Neural crest cell (in vitro differentiated cells): ENCODE measurements around the gene FCRL5. TPM values are rescaled to one million over a fixed set of nuclear protein-coding genes. Genes with fewer than 3 reads are reported as not detected.

ENCODE experiments used
- DNase-seq: peaks from one replicate; pipeline ENCODE4 v3.0.0; 2021; ENCODE audit warnings: low read depth, mixed read lengths, low spot score
- H3K27ac Mint-ChIP-seq: one replicate; pipeline ENCODE4 v1.8.0; 2021; ENCODE audit warnings: mild to moderate bottlenecking, mixed read lengths; ENCODE audit not compliant: unreplicated experiment
- H3K27me3 Mint-ChIP-seq: 2 replicates; pipeline ENCODE4 v1.8.0; 2021; ENCODE audit warnings: low read depth, mild to moderate bottlenecking, mixed read lengths
- H3K36me3 Mint-ChIP-seq: 2 replicates; pipeline ENCODE4 v1.8.0; 2021; ENCODE audit warnings: low read depth, mild to moderate bottlenecking, mixed read lengths
- H3K4me1 Mint-ChIP-seq: 2 replicates; pipeline ENCODE4 v1.8.0; 2021; ENCODE audit warnings: mixed read lengths
- H3K4me3 Mint-ChIP-seq: one replicate; pipeline ENCODE4 v1.8.0; 2021; ENCODE audit warnings: mild to moderate bottlenecking, mixed read lengths
- H3K9me3 Mint-ChIP-seq: 2 replicates; pipeline ENCODE4 v1.8.0; 2021; ENCODE audit warnings: mixed read lengths
- total RNA-seq: library from RNA; stranded (reverse); gene quantifications from 2 replicates; pipeline ENCODE4 v1.2.1, GENCODE V29; 2021
- TF ChIP-seq, protein P1 (sequence below): fragments of 200-600 bp; sonication (generic); conservative IDR thresholded peaks from 2 replicates; pipeline ENCODE4 v1.5.0; 2021; ENCODE audit warnings: antibody characterized with exemption, mild to moderate bottlenecking

FCRL5 gene
- total RNA-seq, 1 donor from 2014 or later = not detected

DNA sequence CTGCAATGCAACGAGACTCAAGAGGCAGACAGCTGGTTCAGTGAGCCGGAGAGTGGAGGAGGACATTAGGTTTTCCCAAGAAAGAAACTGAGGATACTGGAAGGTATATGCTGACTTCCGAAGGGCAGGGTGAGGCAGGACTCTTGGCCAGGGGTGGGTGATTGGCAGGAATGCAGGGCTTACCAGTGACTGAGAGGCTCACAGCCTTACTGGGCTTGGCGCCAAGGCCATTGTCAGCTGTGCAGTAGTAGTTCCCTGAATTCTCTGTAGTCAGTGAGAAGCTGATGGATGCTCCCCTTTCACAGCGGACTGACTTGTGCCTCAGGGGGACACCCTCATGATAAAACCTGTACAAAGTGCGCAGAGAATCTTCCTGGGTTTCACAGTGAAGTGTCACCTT is 9.6 kb downstream of the FCRL5 start:
- no peak for DNase-seq
- no peaks in the 10 kb centered on the region for H3K9me3 Mint-ChIP-seq
- TF ChIP-seq, protein P1, sequence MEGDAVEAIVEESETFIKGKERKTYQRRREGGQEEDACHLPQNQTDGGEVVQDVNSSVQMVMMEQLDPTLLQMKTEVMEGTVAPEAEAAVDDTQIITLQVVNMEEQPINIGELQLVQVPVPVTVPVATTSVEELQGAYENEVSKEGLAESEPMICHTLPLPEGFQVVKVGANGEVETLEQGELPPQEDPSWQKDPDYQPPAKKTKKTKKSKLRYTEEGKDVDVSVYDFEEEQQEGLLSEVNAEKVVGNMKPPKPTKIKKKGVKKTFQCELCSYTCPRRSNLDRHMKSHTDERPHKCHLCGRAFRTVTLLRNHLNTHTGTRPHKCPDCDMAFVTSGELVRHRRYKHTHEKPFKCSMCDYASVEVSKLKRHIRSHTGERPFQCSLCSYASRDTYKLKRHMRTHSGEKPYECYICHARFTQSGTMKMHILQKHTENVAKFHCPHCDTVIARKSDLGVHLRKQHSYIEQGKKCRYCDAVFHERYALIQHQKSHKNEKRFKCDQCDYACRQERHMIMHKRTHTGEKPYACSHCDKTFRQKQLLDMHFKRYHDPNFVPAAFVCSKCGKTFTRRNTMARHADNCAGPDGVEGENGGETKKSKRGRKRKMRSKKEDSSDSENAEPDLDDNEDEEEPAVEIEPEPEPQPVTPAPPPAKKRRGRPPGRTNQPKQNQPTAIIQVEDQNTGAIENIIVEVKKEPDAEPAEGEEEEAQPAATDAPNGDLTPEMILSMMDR = no peak
- no peaks in the 10 kb centered on the region for H3K36me3 Mint-ChIP-seq
- no peak overlapping the region for H3K4me3 Mint-ChIP-seq
- H3K4me1 Mint-ChIP-seq = no peaks in the 10 kb centered on the region
- H3K27ac Mint-ChIP-seq = no peak overlapping the region
- peaks cover 60% of the 10 kb centered on the region for H3K27me3 Mint-ChIP-seq

DNA sequence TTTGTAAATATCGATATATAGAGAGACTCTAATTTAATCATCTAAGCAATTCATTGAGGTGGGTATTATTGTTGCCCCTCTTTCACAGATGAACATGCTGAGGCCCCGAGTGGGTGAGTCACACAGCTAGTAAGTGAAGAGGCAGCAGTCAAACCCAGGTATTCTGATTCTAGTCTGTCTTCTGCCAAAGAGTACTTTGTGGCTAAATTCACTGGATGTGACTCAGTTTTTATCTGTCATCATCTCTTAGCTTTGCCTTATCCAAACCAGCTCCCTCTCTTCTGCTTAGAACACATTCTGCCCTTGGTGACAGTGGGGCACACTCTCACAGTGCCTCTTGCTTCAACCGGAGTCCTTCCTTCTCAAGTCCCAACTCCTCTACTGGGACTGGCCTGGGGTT is 11.5 kb downstream of the FCRL5 start:
- Mint-ChIP-seq H3K4me3 (no peak overlapping the region), H3K36me3 (no peaks in the 10 kb centered on the region), H3K9me3 (no peaks in the 10 kb centered on the region), H3K27ac (no peak overlapping the region), H3K27me3 (peaks cover 62% of the 10 kb centered on the region), H3K4me1 (no peaks in the 10 kb centered on the region)
- no peak for DNase-seq
- TF ChIP-seq, protein P1 = no peak

DNA sequence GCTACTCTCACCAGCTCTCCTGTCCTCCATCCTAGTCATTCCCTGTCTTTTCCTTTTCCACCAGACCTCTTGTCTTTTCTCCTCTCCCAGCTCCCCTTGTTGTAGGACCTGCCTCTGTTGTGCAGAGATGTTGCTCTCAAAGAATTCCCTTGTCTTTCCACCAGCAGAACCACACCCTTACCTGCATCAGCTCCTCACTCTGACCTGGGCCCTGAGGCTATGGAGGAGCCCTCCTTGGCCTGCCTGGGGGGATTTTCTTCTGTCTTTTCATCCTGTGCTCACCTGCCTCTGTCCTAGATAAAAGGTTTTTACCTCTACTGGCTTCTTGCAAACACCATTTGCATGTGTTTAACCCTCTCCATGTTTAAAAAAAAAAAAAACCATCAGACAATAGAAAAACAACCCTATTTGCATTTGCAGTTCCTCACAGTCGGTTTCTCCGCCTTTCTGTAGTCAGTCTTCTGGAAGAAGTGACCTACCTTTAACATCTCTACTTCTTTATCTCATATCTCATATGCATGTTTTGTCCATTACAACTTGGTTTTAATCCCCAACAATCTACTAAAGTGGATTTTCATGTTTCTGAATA is 12.1 kb downstream of the FCRL5 start:
- TF ChIP-seq, protein P1 = no peak
- H3K4me1 Mint-ChIP-seq = no peaks in the 10 kb centered on the region
- H3K9me3 Mint-ChIP-seq = no peaks in the 10 kb centered on the region
- DNase-seq = no peak
- H3K4me3 Mint-ChIP-seq = no peak overlapping the region
- H3K36me3 Mint-ChIP-seq = no peaks in the 10 kb centered on the region
- no peak overlapping the region for H3K27ac Mint-ChIP-seq
- peaks cover 63% of the 10 kb centered on the region for H3K27me3 Mint-ChIP-seq

DNA sequence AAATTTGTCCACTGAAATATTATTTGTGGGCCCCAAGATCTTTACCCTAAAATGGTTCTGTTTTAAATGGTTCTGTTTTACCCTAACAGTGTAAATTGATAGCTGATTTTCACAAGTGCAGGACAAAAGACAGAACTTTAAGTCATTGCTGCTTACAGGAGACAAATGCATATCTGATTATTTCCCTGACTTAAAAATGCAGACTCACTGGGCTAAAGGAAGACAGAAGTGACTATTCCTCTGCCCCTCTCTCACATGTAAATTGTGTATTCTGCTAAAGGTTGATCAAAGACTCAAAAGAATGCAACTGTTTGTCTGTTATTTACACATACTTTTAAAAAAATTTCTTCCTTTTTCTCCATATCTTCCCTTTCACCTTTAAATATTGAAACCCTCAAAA is 12.7 kb downstream of the FCRL5 start:
- Mint-ChIP-seq H3K27ac (no peak overlapping the region), H3K27me3 (peaks cover 66% of the 10 kb centered on the region), H3K4me3 (no peak overlapping the region), H3K9me3 (no peaks in the 10 kb centered on the region), H3K4me1 (no peaks in the 10 kb centered on the region), H3K36me3 (no peaks in the 10 kb centered on the region)
- TF ChIP-seq, protein P1 = no peak
- no peak for DNase-seq

DNA sequence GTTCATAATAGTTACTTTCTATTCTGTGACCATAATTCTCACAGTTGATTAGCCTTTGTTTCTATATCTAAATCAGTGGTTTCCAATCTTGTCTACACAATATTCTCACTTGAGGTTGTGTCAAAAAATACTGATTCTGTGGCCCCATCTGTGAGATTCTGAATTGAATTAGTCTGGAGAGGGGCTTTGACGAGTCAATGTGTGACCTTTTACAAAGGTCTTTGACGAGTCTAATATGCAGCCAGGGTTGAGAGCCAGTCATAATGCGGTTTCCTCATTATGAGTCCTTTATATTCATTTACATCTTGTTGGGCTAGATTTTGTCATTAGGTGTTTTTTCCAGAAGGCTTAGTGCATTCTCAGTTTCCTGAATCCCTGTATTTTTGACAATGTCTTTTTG is 19.7 kb downstream of the FCRL5 start:
- DNase-seq = no peak
- Mint-ChIP-seq H3K4me3 (no peak overlapping the region), H3K27me3 (peaks cover 55% of the 10 kb centered on the region), H3K9me3 (no peaks in the 10 kb centered on the region), H3K27ac (no peak overlapping the region), H3K36me3 (no peaks in the 10 kb centered on the region), H3K4me1 (no peaks in the 10 kb centered on the region)
- TF ChIP-seq, protein P1 = no peak
